CD8-positive, alpha-beta memory T cell (primary cell): ENCODE data around the gene HYAL4. TPM values are rescaled to one million over a fixed set of nuclear protein-coding genes. Genes with fewer than 3 reads are reported as not detected.

Source experiments
- CTCF ChIA-PET: fragments of 350-600 bp; sonication (Branson Sonifier 250); formaldehyde crosslinking; loops from one replicate; lab custom pipeline; 2021; ENCODE audit warnings: antibody characterized with exemption; lab: Charles Lee
- POLR2A ChIA-PET: fragments of 350-600 bp; sonication (Branson Sonifier 250); formaldehyde crosslinking; loops from one replicate; lab custom pipeline; 2021; ENCODE audit warnings: antibody characterized with exemption; lab: Charles Lee
- DNase-seq, 5 donors: peaks; one replicate each; pipeline versions ENCODE4 v3.0.0 to v3.0.0-alpha.2; 2020 to 2022; ENCODE audit warnings: mixed read lengths in 1 of 5
- H3K27ac ChIP-seq: one replicate; pipeline ENCODE4 v1.7.0; 2013; ENCODE audit warnings: low read depth, mild to moderate bottlenecking, low read length, moderate library complexity
- H3K27me3 ChIP-seq: 2 replicates; pipeline ENCODE4 v1.7.0; 2013; ENCODE audit warnings: low read length, mild to moderate bottlenecking; ENCODE audit not compliant: insufficient read depth, poor library complexity, severe bottlenecking
- H3K36me3 ChIP-seq: 2 replicates; pipeline ENCODE4 v1.7.0; 2013; ENCODE audit warnings: mild to moderate bottlenecking, low read length, moderate library complexity; ENCODE audit not compliant: insufficient read depth
- H3K4me1 ChIP-seq: 2 replicates; pipeline ENCODE4 v1.7.0; 2013; ENCODE audit warnings: mild to moderate bottlenecking, low read length, moderate library complexity; ENCODE audit not compliant: insufficient read depth
- H3K4me3 ChIP-seq: 2 replicates; pipeline ENCODE4 v1.7.0; 2013; ENCODE audit warnings: mild to moderate bottlenecking, low read length
- H3K9me3 ChIP-seq: 2 replicates; pipeline ENCODE4 v1.7.0; 2013; ENCODE audit warnings: mild to moderate bottlenecking, low read length
- H3K27ac Mint-ChIP-seq, 8 donors: one replicate each; pipeline ENCODE4 v1.8.0; 2020 to 2021; ENCODE audit warnings: mixed read lengths in 8 of 8, mild to moderate bottlenecking in 6 of 8, inconsistent platforms in 3 of 8, moderate library complexity in 3 of 8
- H3K27me3 Mint-ChIP-seq, 2 donors: one replicate each; pipeline ENCODE4 v1.8.0; 2020 to 2021; ENCODE audit warnings: mixed read lengths in 2 of 2, mild to moderate bottlenecking in 1 of 2, moderate library complexity in 1 of 2
- H3K36me3 Mint-ChIP-seq, 3 donors: one replicate each; pipeline ENCODE4 v1.8.0; 2020 to 2021; ENCODE audit warnings: mixed read lengths in 3 of 3, inconsistent platforms in 1 of 3, mild to moderate bottlenecking in 1 of 3
- H3K4me1 Mint-ChIP-seq, 3 donors: one replicate each; pipeline ENCODE4 v1.8.0; 2020 to 2021; ENCODE audit warnings: mixed read lengths in 3 of 3, inconsistent platforms in 1 of 3, mild to moderate bottlenecking in 1 of 3
- H3K4me3 Mint-ChIP-seq, 7 donors: one replicate each; pipeline ENCODE4 v1.8.0; 2020 to 2021; ENCODE audit warnings: mixed read lengths in 7 of 7, mild to moderate bottlenecking in 6 of 7, moderate library complexity in 4 of 7, inconsistent platforms in 2 of 7
- H3K9me3 Mint-ChIP-seq, 5 donors: one replicate each; pipeline ENCODE4 v1.8.0; 2020 to 2022; ENCODE audit warnings: mixed read lengths in 5 of 5, mild to moderate bottlenecking in 3 of 5, moderate library complexity in 2 of 5, inconsistent platforms in 1 of 5
- polyA plus RNA-seq: library from polyadenylated mRNA; unstranded; fragments of 300-500 nt; fragmentation: Illumina TruSeq; gene quantifications from one replicate; pipeline ENCODE4 v1.2.3, GENCODE V29; 2021
- total RNA-seq, 2 experiments: library from RNA; stranded (reverse); gene quantifications; one replicate each; pipeline ENCODE4 v1.2.3, GENCODE V29; 2021

Gene HYAL4
- total and polyA plus RNA-seq, 3 experiments from 2014 or later, result not detected

DNA sequence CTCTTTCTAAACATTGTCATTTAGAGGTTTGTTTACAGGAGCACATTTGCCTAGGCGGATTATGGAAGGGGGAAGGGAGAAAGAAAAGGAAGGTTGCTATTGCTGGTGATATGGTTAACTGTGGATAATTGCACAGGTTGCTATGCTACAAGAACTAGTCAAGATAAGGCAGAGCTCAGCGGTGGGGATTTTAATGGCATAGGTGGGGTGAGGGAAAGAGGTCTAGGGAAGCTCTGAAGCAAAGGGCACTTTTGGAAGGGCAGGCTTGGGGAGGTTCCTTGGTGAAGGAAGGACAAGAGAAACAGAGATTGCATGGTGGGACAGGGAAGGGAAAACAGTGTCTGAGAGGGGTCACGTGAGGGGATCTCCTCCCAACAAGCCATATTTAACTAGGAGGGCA lies 19.5 kb downstream of the HYAL4 start:
- no peaks in the 10 kb centered on the region for H3K9me3 Mint-ChIP-seq
- H3K27ac Mint-ChIP-seq, result no peak overlapping the region
- H3K4me3 Mint-ChIP-seq, result no peak overlapping the region
- H3K4me3 ChIP-seq, result no peak overlapping the region
- H3K36me3 ChIP-seq, result no peaks in the 10 kb centered on the region
- H3K27ac ChIP-seq, result no peak overlapping the region
- ChIA-PET POLR2A (no interaction called here), CTCF (interaction anchor here (1.3 to 2.6 kb wide), 5 partner anchors 9 to 228 kb away, joined by 3 to 11 read pairs (median 6); partner anchors contain the start of gene WASL)
- no peaks in the 10 kb centered on the region for H3K9me3 ChIP-seq
- no peaks in the 10 kb centered on the region for H3K4me1 ChIP-seq
- peaks cover 3 to 5% of the 10 kb centered on the region in 2 donors for H3K27me3 Mint-ChIP-seq
- H3K36me3 Mint-ChIP-seq, result no peaks in the 10 kb centered on the region
- no peak for DNase-seq
- H3K4me1 Mint-ChIP-seq, result no peaks in the 10 kb centered on the region
- H3K27me3 ChIP-seq, result no peaks in the 10 kb centered on the region

DNA sequence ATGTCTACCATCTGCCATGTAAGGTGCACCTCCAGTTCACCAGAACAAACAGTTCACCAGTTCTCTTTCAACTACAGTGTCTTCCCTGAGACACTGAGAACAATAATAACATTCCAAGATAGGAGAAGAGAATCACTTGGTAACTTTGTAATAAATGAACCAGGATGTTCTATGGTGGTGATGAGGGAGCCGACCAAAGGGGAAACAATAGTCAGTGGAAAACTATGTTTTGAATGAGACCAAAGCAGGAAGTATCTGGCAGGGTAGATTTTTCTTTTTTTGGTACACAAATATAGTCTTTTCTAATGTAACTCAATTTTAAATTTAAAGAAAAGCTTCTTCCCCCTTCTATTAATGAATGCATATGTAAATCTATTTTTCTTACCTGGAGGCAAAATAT lies 20.0 kb downstream of the HYAL4 start:
- Mint-ChIP-seq H3K27ac (no peak overlapping the region), H3K27me3 (peaks cover 5% of the 10 kb centered on the region in 2 donors), H3K4me1 (no peaks in the 10 kb centered on the region), H3K36me3 (no peaks in the 10 kb centered on the region), H3K4me3 (no peak overlapping the region), H3K9me3 (no peaks in the 10 kb centered on the region)
- POLR2A ChIA-PET, result no interaction called here
- H3K27ac ChIP-seq, result no peak overlapping the region
- no peak overlapping the region for H3K4me3 ChIP-seq
- H3K9me3 ChIP-seq, result no peaks in the 10 kb centered on the region
- H3K27me3 ChIP-seq, result no peaks in the 10 kb centered on the region
- H3K4me1 ChIP-seq, result no peaks in the 10 kb centered on the region
- CTCF ChIA-PET, result interaction anchor here (0.7 to 2.6 kb wide), 10 partner anchors 10 to 370 kb away, joined by 3 to 11 read pairs (median 5); partner anchors contain the start of gene WASL
- no peak for DNase-seq
- H3K36me3 ChIP-seq, result no peaks in the 10 kb centered on the region

DNA sequence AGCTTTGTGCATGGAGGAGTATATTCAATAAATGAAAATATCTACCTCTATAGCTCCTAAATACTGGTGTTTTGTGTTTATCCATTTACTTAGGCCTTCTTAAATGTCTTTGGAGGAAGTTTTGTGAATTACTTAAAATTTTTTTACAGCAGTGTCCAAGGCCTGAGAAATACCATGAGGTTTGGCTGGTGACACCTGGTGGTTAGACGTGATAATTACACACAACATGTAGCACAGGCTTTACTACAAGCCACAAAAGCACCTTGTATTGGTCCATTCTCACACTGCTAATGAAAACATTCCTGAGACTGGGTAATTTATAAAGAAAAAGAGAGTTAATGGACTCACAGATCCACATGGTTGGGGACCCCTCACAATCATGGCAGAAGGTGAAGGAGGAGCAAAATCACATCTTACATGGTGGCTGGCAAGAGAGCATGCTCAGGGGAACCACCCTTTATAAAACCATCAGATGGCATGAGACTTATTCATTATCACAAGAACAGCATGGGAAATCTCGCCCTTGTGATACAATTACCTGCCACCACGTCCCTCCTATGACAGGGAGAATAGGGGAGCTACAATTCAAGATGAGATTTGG lies 20.6 kb downstream of the HYAL4 start:
- Histone ChIP-seq H3K4me1 (no peaks in the 10 kb centered on the region), H3K4me3 (no peak overlapping the region), H3K9me3 (no peaks in the 10 kb centered on the region), H3K27me3 (no peaks in the 10 kb centered on the region), H3K27ac (no peak overlapping the region), H3K36me3 (no peaks in the 10 kb centered on the region)
- Mint-ChIP-seq H3K27ac (no peak overlapping the region), H3K36me3 (no peaks in the 10 kb centered on the region), H3K4me1 (no peaks in the 10 kb centered on the region), H3K4me3 (no peak overlapping the region), H3K27me3 (peaks cover 5 to 8% of the 10 kb centered on the region in 2 donors), H3K9me3 (no peaks in the 10 kb centered on the region)
- POLR2A ChIA-PET, result no interaction called here
- peak in 4 of 5 donors; percentile 4 to 35 (median 18) for DNase-seq
- CTCF ChIA-PET, result interaction anchor here (0.7 to 2.6 kb wide), 11 partner anchors 10 to 371 kb away, joined by 3 to 11 read pairs (median 5); partner anchors contain the start of gene WASL

DNA sequence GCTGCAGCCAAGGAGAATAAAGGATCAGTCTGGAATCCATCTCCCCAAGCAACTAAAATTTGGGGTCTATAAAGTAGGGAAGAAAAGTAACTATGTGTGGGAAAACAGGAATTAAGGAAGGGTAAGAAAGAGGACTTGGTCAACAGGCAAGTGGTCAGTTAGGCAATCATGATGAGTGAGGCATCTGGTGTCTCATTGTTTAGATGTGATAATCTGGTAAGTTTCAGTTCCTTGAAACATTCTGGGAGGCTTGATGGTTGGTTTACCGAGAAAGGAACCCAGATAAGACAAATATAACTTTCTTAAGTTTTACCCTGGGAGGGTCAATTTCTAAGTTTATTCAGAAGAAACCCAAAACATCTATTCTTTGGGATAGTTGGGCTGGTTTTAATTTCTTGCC lies 22.3 kb downstream of the HYAL4 start:
- DNase-seq, result no peak
- H3K4me3 Mint-ChIP-seq, result no peak overlapping the region
- Histone ChIP-seq H3K4me1 (no peaks in the 10 kb centered on the region), H3K36me3 (no peaks in the 10 kb centered on the region), H3K9me3 (no peaks in the 10 kb centered on the region), H3K27ac (no peak overlapping the region), H3K27me3 (no peaks in the 10 kb centered on the region), H3K4me3 (no peak overlapping the region)
- peaks cover 8 to 10% of the 10 kb centered on the region in 2 donors for H3K27me3 Mint-ChIP-seq
- H3K36me3 Mint-ChIP-seq, result no peaks in the 10 kb centered on the region
- ChIA-PET CTCF (no interaction called here), POLR2A (no interaction called here)
- H3K4me1 Mint-ChIP-seq, result peaks cover 0 to under 1% (median 0%) of the 10 kb centered on the region in 3 donors
- H3K27ac Mint-ChIP-seq, result no peak overlapping the region
- no peaks in the 10 kb centered on the region for H3K9me3 Mint-ChIP-seq

DNA sequence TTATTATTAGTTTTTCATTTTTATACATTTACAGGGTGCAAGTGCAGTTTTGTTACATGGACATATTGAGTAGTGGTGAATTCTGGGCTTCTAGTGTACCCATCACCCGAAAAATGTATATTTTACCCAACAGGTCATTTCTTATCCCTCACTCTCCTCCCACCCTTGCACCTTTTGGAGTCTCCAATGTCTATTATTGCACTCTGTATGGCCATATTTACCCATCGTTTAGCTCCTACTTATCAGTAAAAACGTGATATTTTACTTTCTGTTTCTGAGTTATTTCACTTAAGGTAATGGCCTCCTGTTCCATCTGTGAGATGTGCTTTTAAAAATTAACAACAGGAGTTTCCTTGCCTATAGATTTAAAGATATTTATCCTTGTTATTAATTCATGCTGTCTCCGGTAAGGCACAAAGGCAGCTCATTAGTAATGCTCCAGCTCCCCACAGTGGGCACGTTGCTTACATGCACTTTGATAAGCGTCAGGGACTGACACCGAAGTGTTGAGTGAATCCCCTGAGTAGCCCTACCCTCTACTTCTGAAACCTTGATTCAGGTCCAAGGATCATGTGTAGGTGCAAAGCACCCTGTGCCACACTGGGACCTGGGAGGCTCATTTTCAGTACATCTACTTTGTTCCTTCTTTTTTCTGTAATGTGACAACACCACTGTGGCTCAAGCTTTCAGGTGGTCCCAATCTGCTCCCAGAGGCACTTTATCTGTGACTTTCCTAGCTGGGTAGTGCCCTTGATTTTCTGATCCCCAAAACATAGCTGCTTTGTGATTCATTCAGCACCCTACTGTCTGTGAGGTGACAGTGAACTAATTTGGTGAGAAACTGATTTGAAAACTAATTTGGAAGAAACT lies 27.3 kb downstream of the HYAL4 start:
- Histone ChIP-seq H3K9me3 (no peaks in the 10 kb centered on the region), H3K27ac (no peak overlapping the region), H3K36me3 (no peaks in the 10 kb centered on the region), H3K27me3 (no peaks in the 10 kb centered on the region), H3K4me3 (no peak overlapping the region), H3K4me1 (no peaks in the 10 kb centered on the region)
- H3K9me3 Mint-ChIP-seq, result no peaks in the 10 kb centered on the region
- CTCF ChIA-PET, result interaction anchor here (0.6 to 0.7 kb wide), 2 partner anchors 190 to 236 kb away, joined by 3 read pairs; no protein-coding TSS in a partner anchor
- DNase-seq, result peak in 1 of 5 donors; percentile 4
- peaks cover 5 to 16% of the 10 kb centered on the region in 2 donors for H3K27me3 Mint-ChIP-seq
- peaks cover 0 to 2% (median 2%) of the 10 kb centered on the region in 3 donors for H3K4me1 Mint-ChIP-seq
- H3K27ac Mint-ChIP-seq, result peak overlapping the region in 1 of 8 donors; percentile 31
- no peaks in the 10 kb centered on the region for H3K36me3 Mint-ChIP-seq
- POLR2A ChIA-PET, result no interaction called here
- H3K4me3 Mint-ChIP-seq, result no peak overlapping the region

DNA sequence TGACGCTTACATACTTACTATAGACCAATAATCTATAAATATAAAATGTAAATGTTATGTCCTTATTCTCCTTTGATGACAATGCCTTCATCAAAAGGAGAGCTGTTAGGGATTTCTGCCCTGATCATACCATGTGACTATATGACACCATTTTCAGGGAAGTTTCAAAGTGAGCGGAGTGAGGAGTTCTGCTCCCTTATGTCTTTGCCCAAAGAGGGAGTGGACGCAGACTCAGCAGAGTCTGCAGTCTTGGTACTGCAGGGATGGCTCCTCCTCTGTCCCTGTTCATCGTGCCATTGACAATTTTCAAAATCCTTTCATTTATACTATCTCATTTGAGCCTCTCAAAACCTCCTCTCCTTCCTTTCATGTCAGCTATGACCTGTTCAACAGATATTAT lies 27.9 kb downstream of the HYAL4 start:
- Mint-ChIP-seq H3K9me3 (no peaks in the 10 kb centered on the region), H3K27ac (no peak overlapping the region), H3K27me3 (peaks cover 5 to 16% of the 10 kb centered on the region in 2 donors), H3K36me3 (no peaks in the 10 kb centered on the region), H3K4me3 (no peak overlapping the region), H3K4me1 (peaks cover 0 to 2% (median 2%) of the 10 kb centered on the region in 3 donors)
- Histone ChIP-seq H3K27me3 (no peaks in the 10 kb centered on the region), H3K4me3 (no peak overlapping the region), H3K36me3 (no peaks in the 10 kb centered on the region), H3K27ac (no peak overlapping the region), H3K9me3 (no peaks in the 10 kb centered on the region), H3K4me1 (no peaks in the 10 kb centered on the region)
- ChIA-PET CTCF (no interaction called here), POLR2A (no interaction called here)
- DNase-seq, result no peak

DNA sequence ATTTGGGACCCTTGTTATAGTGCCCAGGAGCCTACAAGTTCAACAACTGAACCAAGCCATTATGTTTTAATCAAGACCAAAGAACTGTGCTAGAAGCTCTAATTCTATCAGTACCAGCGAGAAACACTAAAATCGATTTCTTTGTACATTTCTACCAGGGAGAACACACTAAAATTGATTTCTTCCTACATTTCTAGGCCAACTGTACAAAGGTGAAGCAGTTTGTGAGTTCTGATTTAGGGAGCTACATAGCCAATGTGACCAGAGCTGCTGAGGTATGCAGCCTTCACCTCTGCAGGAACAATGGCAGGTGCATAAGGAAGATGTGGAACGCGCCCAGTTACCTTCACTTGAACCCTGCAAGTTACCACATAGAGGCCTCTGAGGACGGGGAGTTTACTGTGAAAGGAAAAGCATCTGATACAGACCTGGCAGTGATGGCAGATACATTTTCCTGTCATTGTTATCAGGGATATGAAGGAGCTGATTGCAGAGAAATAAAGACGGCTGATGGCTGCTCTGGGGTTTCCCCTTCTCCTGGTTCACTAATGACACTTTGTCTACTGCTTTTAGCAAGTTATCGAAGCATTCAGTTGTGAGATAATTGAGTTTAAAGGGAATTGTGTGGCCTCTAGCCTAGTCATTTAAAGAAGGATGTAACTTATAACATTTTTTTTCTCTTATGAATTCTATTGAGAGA lies 31.7 kb downstream of the HYAL4 start:
- Histone ChIP-seq H3K9me3 (no peaks in the 10 kb centered on the region), H3K4me3 (no peak overlapping the region), H3K27me3 (no peaks in the 10 kb centered on the region), H3K27ac (no peak overlapping the region), H3K4me1 (no peaks in the 10 kb centered on the region), H3K36me3 (no peaks in the 10 kb centered on the region)
- ChIA-PET POLR2A (no interaction called here), CTCF (interaction anchor here (1.0 kb wide), 1 partner anchor 194 kb away, joined by 3 read pairs; no protein-coding TSS in a partner anchor)
- Mint-ChIP-seq H3K27me3 (peaks cover 1 to 9% of the 10 kb centered on the region in 2 donors), H3K27ac (no peak overlapping the region), H3K9me3 (no peaks in the 10 kb centered on the region), H3K36me3 (no peaks in the 10 kb centered on the region), H3K4me3 (no peak overlapping the region), H3K4me1 (peaks cover 0 to 2% (median 2%) of the 10 kb centered on the region in 3 donors)
- no peak for DNase-seq
